ENCODE data around the gene TTC31. TPM values are rescaled to one million over a fixed set of nuclear protein-coding genes. Genes with fewer than 3 reads are reported as not detected.

The TTC31 gene
- polyA plus RNA-seq, 3 donors from 2014 or later = 15.9 to 35.1 (median 31.9) TPM

DNA sequence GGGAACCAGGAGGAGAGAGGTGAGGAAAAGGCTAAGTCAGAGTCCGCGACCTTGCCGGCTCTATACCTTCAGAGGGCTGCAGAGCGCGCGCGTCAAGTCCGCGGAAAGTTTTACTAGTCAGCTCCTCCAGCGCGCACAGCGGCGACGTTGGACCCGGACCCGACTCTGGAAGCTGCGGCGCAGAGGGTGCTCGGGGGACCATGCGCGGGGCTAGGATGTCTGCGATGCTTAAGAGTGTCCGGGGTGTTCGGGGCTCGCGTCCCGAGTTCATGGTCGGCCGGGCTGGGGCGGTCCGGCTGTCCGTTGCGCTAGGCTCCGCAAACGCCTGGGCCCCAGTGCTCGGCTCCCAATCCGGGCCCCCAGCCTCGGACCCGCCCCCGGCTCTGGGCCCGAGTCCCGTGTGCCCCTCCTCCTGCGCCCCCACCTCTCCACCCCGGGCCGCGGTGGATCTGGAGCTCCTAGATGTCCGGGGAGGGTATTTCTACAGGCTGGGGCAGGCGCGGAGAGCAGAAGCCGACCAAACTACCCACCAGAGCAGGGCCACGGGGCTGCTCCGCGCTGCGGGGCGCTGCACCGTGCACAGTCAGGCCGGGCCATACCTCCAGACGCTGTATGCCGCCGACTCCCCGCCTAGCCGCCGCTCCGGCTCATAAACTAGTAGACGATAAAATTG, 16.5 kb downstream of the TTC31 start, which contains the start of gene LBX2:
TSS of gene LBX2 (minus strand) at position 337 of the 673 bp plus-strand sequence. CDS start at position 271, 66 bp downstream.
- Mint-ChIP-seq H3K4me3 (peak within 1 kb of the TSS; percentile 90 to 98 (median 93)), H3K9me3 (no peaks in the 10 kb centered on the region), H3K27ac (peak within 1 kb of the TSS; percentile 35 to 92 (median 78)), H3K36me3 (peaks cover 0 to 6% (median 2%) of the 10 kb centered on the region in 3 donors), H3K4me1 (peaks cover 53 to 55% of the 10 kb centered on the region in 2 donors), H3K27me3 (ENCODE audit: low read depth in 3 of 3) (peaks cover 8 to 15% (median 11%) of the 10 kb centered on the region in 3 donors)
- DNase-seq = no peak

DNA sequence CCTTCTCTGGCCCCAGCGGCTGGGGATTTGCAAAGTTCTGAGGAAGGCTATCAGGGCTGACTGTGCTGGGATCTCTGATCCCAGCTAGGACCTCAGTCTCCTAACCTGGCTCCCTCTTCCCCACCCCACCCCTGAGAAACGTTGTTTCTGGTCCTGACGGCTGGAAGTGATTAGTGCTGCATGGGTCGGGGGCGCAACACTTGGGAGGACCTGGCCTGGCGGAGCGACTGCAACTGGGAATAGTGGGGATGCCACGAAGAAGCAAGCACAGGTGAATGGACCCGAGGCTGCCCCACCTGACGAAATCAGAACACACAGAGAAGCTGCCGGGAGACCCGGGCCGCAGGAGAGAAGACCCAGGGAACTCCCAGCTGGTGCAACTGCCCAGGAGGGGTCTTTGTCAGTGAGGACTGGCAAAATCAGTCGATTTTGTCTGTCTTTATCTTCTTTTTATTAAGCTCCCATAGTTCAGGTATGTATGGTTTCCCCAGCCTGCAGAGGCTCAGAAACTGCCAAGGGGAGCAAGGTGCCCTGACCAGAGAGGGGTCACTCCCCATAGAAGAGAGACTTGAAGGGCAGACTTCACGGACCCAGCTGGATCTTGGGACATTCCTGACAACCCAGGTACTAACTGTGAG, 17.2 kb downstream of the TTC31 start:
- H3K27ac Mint-ChIP-seq = no peak overlapping the region
- peaks cover 0 to 13% (median 8%) of the 10 kb centered on the region in 3 donors for H3K36me3 Mint-ChIP-seq
- peaks cover 8 to 15% (median 10%) of the 10 kb centered on the region in 3 donors for H3K27me3 Mint-ChIP-seq (ENCODE audit: low read depth in 3 of 3)
- DNase-seq = no peak
- H3K4me1 Mint-ChIP-seq = peaks cover 59 to 62% of the 10 kb centered on the region in 2 donors
- H3K4me3 Mint-ChIP-seq = peak overlapping the region; percentile 21 to 86 (median 38)
- H3K9me3 Mint-ChIP-seq = no peaks in the 10 kb centered on the region

DNA sequence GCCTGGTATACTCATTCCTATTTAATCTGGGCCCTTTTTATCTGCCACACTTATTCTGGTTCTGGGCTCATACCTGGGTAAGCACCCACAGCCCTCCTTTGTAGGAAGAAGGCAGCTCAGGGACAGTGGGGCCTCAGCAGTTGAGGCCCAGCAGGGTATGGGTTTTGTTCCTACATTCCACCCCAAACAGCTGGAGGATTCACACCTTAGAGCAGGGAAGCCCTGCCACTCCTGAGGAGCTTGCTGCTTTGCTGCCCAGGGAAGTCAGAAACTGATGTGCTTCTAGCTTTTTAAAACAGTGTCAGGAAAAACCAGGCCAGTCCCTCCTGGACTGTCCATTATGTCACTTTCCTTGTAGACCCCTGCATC, 17.7 kb downstream of the TTC31 start:
- peaks cover 63 to 66% of the 10 kb centered on the region in 2 donors for H3K4me1 Mint-ChIP-seq
- DNase-seq = no peak
- H3K36me3 Mint-ChIP-seq = peaks cover 0 to 17% (median 10%) of the 10 kb centered on the region in 3 donors
- H3K9me3 Mint-ChIP-seq = no peaks in the 10 kb centered on the region
- no peak overlapping the region for H3K27ac Mint-ChIP-seq
- H3K27me3 Mint-ChIP-seq (ENCODE audit: low read depth in 3 of 3) = peaks cover 8 to 15% (median 10%) of the 10 kb centered on the region in 3 donors
- peak overlapping the region in 4 of 5 donors; percentile 38 to 86 (median 47) for H3K4me3 Mint-ChIP-seq

DNA sequence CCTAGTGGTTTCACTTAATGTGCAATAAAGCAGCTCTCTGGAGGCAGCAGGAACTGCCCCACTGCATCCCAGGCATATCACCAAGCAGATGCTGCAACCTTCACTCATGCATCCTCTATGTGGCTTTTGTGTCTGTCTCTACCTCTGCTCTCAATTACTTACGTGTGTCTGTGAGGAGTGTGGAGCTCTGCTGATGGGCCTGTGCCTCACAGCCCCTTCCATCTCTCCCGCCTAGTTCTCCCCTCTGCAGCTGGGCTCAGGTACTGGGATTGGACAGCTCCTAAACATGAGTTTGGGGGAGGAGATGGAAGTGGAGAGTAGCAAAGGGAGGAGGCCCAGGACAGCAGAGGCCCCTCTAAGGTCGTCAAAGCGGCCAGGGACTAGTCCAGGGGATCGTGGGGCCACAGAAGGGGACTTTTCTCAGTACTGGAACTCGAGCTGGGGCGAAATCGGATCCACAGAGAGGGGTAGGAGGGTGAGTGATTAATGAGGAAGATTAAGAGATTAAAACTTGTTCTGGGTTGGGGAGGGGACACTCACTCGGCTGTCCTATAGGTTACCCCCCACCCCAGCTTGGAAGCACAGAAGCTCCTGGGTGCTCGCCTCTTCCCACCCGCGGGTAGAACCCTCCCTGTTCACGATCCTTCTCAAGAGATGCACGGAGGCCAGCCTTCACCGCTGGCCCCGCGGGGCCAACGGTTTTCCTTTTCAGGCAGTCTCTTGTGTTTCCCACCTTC, 18.6 kb downstream of the TTC31 start:
- Mint-ChIP-seq H3K4me3 (peak overlapping the region; percentile 76 to 90 (median 83)), H3K4me1 (peaks cover 66 to 71% of the 10 kb centered on the region in 2 donors), H3K36me3 (peaks cover under 1 to 13% (median 10%) of the 10 kb centered on the region in 3 donors), H3K27me3 (ENCODE audit: low read depth in 3 of 3) (peaks cover 8 to 15% (median 10%) of the 10 kb centered on the region in 3 donors), H3K9me3 (no peaks in the 10 kb centered on the region), H3K27ac (peak overlapping the region in 4 of 6 donors; percentile 17 to 83 (median 74))
- no peak for DNase-seq

DNA sequence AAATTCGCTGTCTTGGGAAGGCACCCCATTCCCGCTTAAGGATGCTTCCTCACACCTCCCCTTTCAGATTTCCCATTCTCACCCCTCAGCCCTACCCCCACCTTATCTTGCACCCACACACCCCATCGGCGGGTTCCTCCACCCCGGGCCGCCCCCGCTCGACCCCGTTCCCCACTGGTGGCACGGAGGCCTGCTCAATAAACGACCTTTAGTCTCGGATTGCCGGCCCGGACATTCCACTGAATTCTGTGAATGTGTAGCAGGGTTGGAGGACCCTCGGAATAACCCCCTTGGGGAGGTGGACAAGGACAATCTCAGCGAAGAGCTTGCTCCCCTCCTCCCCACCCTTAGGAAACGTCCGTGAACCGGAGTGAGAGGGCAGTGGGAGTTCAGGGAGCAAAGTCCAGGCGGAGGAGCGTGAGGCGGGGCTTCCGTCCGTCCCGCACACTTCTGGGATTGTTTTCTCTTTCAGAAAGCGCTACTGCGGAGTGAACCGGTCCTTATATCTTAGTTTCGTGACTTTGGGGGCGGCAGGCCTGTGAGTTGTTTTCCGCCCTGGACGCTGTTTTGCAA, 19.4 kb downstream of the TTC31 start:
- peak overlapping the region; percentile 39 to 89 (median 78) for H3K27ac Mint-ChIP-seq
- H3K36me3 Mint-ChIP-seq = peaks cover 3 to 16% (median 13%) of the 10 kb centered on the region in 3 donors
- peak overlapping the region; percentile 82 to 90 (median 86) for H3K4me3 Mint-ChIP-seq
- H3K4me1 Mint-ChIP-seq = peaks cover 73 to 78% of the 10 kb centered on the region in 2 donors
- no peak for DNase-seq
- no peaks in the 10 kb centered on the region for H3K9me3 Mint-ChIP-seq
- peaks cover 12 to 19% (median 13%) of the 10 kb centered on the region in 3 donors for H3K27me3 Mint-ChIP-seq (ENCODE audit: low read depth in 3 of 3)

DNA sequence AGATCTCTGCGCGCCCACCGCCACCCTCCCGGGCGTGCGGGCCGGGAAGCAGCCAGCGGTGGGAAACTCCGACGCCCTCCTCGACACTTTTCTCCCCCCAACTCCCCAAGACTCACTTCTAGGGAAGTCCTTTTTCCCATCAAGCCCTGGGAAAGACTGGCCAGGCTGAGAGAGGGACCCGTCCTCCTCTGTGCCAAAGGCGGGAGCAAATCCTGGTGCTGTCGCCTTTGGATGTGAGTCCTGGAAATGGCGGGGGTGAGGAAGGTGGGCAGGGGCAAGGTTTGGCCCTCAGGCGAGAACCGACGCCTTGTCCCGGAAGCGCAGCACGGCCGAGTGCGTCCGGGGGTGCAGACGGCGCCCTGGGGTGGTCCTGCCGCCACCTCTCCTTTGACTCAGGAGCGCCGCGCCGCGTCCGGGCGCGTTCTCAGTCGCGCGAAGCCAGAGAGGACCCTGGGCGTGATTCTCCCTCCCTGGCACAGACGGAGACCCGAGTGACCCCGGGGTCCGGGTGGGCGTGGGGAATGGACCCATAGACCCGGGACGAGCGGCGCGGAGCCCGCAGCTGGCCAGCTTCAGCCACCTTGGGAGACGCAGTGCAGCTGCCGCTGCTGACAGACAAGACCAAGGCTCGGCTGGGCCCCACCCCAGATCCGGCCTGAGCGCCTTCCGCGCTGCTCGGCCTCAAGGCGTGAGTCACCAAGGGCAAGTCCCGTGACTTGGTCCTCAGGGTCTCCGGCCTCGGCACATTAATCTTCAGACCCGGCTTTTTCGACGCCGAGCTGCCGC, 20.0 kb downstream of the TTC31 start:
- Mint-ChIP-seq H3K4me3 (peak overlapping the region; percentile 82 to 90 (median 86)), H3K27ac (peak overlapping the region; percentile 51 to 89 (median 80)), H3K27me3 (ENCODE audit: low read depth in 3 of 3) (peaks cover 16 to 22% (median 16%) of the 10 kb centered on the region in 3 donors), H3K4me1 (peaks cover 73 to 78% of the 10 kb centered on the region in 2 donors), H3K36me3 (peaks cover 5 to 16% (median 13%) of the 10 kb centered on the region in 3 donors), H3K9me3 (no peaks in the 10 kb centered on the region)
- DNase-seq = peak; percentile 56 to 64 (median 57)

DNA sequence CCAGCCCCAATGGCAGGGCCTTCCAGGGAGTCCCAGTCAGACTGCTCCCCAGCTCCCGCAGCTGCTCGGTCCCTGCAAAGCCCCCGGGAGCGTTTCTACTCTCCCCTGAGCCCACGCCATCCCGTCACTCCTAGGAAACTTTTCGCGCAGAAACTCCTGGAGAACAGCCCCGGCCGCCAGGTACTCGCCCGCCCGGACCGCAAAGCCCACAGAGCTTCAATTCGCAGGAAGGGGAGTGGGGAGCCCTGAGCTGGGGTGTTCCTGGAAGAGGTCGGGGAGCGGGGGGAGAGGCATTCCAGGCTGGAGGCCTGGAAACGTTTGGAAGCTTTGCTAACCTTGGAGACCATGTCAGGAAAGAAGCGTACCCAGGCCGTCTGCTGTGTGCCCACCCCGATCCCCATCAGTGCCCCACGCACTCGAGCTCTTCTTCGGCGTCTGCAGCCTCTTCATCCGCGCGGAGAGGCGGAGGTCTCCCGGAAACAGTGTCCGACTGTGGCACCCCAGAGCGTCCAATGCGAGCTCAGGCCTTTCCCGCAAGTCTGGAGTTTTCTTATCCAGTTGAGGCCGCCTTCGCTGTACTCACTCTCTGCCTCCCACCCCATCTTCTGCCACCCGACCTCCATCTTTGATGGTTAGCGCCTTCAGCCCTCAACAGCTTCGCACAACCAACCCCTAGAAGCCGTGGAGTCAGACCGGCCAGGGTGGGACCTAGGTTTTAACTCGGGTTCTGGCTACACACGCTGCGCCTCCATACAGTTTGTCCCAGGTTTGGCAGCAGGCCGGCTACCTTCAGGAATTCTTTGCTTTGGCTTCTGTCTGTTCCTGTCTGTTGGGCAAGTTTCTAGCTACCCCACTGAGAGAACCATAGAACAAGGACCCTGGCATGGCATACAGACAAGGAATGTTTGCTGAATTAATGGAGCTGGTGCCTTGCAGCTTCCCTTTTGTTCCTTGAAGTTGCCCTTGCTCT, 20.9 kb downstream of the TTC31 start:
- peak overlapping the region; percentile 82 to 90 (median 86) for H3K4me3 Mint-ChIP-seq
- DNase-seq = no peak
- peak overlapping the region; percentile 51 to 89 (median 80) for H3K27ac Mint-ChIP-seq
- H3K27me3 Mint-ChIP-seq (ENCODE audit: low read depth in 3 of 3) = peaks cover 13 to 24% (median 13%) of the 10 kb centered on the region in 3 donors
- peaks cover 73 to 78% of the 10 kb centered on the region in 2 donors for H3K4me1 Mint-ChIP-seq
- no peaks in the 10 kb centered on the region for H3K9me3 Mint-ChIP-seq
- H3K36me3 Mint-ChIP-seq = peaks cover 5 to 16% (median 13%) of the 10 kb centered on the region in 3 donors

DNA sequence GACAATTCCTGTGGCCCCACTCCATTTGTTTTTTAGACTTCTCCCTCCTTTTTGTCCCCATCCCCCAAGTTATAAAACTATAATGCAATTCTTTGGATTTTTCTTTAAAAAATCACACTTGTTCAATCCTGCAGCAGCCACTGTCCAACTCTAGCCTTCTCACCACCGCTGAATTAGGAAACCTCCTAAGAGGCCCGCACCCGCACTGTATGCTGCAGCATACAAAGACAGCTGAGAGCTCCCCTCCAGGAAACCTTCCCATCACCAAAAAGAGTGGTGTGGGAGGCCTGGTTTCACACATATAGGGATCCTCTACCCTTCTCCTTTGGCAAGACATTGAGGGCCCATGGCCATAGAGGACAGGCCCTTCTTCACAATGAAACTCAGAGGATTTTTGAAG, 21.7 kb downstream of the TTC31 start:
- Mint-ChIP-seq H3K9me3 (no peaks in the 10 kb centered on the region), H3K27ac (peak overlapping the region; percentile 28 to 76 (median 56)), H3K4me3 (peak overlapping the region; percentile 82 to 90 (median 86)), H3K4me1 (peaks cover 68 to 73% of the 10 kb centered on the region in 2 donors), H3K36me3 (peaks cover 5 to 16% (median 13%) of the 10 kb centered on the region in 3 donors), H3K27me3 (ENCODE audit: low read depth in 3 of 3) (peaks cover 10 to 21% (median 11%) of the 10 kb centered on the region in 3 donors)
- DNase-seq = no peak

DNA sequence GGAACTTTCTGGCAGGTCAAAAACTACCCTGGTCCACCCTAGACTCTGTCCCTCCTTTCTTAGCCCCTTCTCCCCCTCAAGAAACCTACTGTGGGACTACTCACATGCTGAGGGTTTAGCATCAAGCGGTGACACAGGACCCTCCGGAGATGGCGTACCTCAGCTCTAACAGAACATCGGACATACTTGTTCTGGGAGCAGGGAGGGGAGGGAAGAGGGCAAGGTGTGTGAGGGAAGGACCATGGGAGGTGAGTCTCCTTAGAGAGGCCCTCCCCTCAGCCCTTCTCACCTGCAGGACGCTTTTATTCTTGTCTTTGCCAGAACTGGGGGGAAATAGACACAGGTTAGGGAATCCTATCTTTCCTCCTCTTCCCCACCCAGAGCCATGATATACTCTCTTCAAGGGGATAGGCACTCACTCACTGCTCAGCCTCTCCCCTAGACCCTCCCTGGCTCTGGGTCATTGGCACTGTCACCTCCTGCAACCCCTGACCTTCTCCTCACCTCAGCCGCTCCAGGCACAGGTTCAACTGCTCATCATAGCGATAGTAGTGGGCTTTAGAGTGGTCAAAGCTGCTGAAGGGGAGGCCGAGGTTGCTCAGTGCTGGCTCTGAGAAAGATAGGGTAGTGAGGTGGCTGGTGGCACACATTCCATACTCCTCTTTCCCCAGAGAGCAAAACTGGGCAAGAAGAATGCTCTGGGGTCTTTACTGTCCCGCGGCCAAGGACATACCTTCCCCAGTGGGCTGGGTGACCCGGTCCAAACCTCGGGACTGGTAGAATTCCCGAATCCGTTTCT, 22.8 kb downstream of the TTC31 start:
- Mint-ChIP-seq H3K27me3 (ENCODE audit: low read depth in 3 of 3) (peaks cover 10 to 25% (median 16%) of the 10 kb centered on the region in 3 donors), H3K4me3 (peak overlapping the region in 4 of 5 donors; percentile 42 to 87 (median 52)), H3K9me3 (no peaks in the 10 kb centered on the region), H3K4me1 (peaks cover 68 to 69% of the 10 kb centered on the region in 2 donors), H3K36me3 (peaks cover 5 to 16% (median 13%) of the 10 kb centered on the region in 3 donors), H3K27ac (peak overlapping the region in 2 of 6 donors; percentile 35 to 71)
- DNase-seq = no peak

DNA sequence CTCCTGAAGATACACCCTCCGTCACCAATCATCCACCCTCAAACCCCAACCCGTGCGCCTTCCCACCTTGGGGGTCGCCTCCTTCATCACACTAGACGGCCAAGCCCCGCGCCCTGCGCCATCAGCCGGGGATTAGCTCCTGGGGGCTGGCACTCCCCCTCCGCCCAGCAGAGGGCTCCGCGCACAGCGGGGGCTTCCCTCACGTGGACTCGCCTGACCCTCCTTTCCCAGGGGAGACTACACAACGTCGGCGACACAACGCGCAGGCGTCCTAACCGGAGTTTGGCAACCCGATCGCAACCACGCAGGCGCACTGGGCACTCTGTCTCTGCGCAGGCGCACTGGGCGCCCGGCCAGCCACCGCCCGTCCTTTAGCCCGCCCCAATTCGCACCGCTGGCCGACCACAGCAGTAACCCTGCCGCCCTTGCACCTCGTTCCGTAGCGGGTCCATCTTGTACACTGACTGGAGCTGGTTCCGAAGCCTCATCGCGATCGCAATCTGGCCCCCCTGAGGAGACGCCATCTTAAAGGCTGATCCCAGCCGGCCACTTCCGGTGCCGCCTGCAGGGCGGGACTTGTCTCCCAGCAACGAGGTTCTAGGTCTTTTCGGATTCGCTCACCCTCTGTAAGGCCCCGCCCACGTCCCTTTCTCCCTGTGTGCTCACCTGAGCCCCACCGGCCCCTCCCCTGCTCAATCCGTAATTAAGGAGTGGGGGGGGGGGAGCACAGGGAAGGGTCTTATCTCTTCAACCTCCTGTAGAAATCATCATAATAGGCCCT, 24.5 kb downstream of the TTC31 start, which contains the start of gene PCGF1:
TSS of gene PCGF1 (minus strand) at position 551 of the 781 bp plus-strand sequence. CDS start at position 524, 27 bp downstream.
- peaks cover 57 to 59% of the 10 kb centered on the region in 2 donors for H3K4me1 Mint-ChIP-seq
- H3K36me3 Mint-ChIP-seq = peaks cover 5 to 16% (median 13%) of the 10 kb centered on the region in 3 donors
- no peaks in the 10 kb centered on the region for H3K9me3 Mint-ChIP-seq
- peak within 1 kb of the TSS; percentile 99 to 100 (median 100) for H3K27ac Mint-ChIP-seq
- peak; percentile 98 to 99 (median 98) for DNase-seq
- H3K27me3 Mint-ChIP-seq (ENCODE audit: low read depth in 3 of 3) = peaks cover 17 to 31% (median 24%) of the 10 kb centered on the region in 3 donors
- H3K4me3 Mint-ChIP-seq = peak within 1 kb of the TSS; percentile 98 to 100 (median 99)

All from immature natural killer cell (primary cell).